H1 (cell line): Measurements from ENCODE around the gene ITPRIPL2. TPM values are rescaled to one million over a fixed set of nuclear protein-coding genes. Genes with fewer than 3 reads are reported as not detected.

Source experiments
- CTCF ChIA-PET: fragments of 300-600 bp; sonication (Branson Sonifier 250); formaldehyde crosslinking; loops from one replicate; lab custom pipeline; 2021; ENCODE audit not compliant: partially characterized antibody; lab: Charles Lee
- POLR2A ChIA-PET: fragments of 300-600 bp; sonication (Branson Sonifier 250); formaldehyde crosslinking; loops from one replicate; lab custom pipeline; 2021; ENCODE audit warnings: inconsistent platforms; ENCODE audit not compliant: partially characterized antibody; lab: Charles Lee
- DNase-seq, 2 experiments: peaks; one replicate each; pipeline versions ENCODE4 v3.0.0 to v3.0.0-alpha.2; 2010 to 2022; ENCODE audit warnings: low spot score in 2 of 2, low read depth in 1 of 2, mixed read lengths in 1 of 2
- FAIRE-seq: peaks from 2 replicates; lab custom pipeline; 2011; peaks lifted over from hg19 to GRCh38; lab: Jason Lieb, UNC
- H2AFZ ChIP-seq: 2 replicates; pipeline ENCODE4 v1.8.1; 2012; ENCODE audit warnings: low read length, inconsistent platforms
- H2AK5ac ChIP-seq: 2 replicates; pipeline ENCODE4 v1.6.1; 2013; ENCODE audit warnings: low read depth, low read length
- H2BK120ac ChIP-seq: replicated peaks from 2 replicates; pipeline ENCODE3; 2013; ENCODE audit warnings: low read depth, low read length, inconsistent platforms
- H2BK12ac ChIP-seq: 2 replicates; pipeline ENCODE4 v1.6.1; 2013; ENCODE audit warnings: low read depth, low read length
- H2BK15ac ChIP-seq: 2 replicates; pipeline ENCODE4 v1.6.1; 2013; ENCODE audit warnings: low read length
- H2BK20ac ChIP-seq: 2 replicates; pipeline ENCODE4 v1.6.1; 2013; ENCODE audit warnings: low read length
- H2BK5ac ChIP-seq: 2 replicates; pipeline ENCODE4 v1.6.1; 2013; ENCODE audit warnings: low read depth, low read length
- H3K14ac ChIP-seq: 2 replicates; pipeline ENCODE4 v1.6.1; 2013; ENCODE audit warnings: inconsistent platforms; ENCODE audit not compliant: insufficient read length
- H3K18ac ChIP-seq: 2 replicates; pipeline ENCODE4 v1.6.1; 2013; ENCODE audit warnings: low read length; ENCODE audit errors: extremely low read depth
- H3K23ac ChIP-seq: 2 replicates; pipeline ENCODE4 v1.6.1; 2013; ENCODE audit warnings: inconsistent platforms; ENCODE audit not compliant: insufficient read length
- H3K23me2 ChIP-seq: 2 replicates; pipeline ENCODE4 v1.6.1; 2013; ENCODE audit warnings: low read depth, low read length
- H3K27ac ChIP-seq: 2 replicates; pipeline ENCODE4 v1.6.1; 2011; ENCODE audit warnings: low read depth, low read length, inconsistent platforms
- H3K27me3 ChIP-seq, 4 experiments: replicated peaks in 1 of 4; 1 replicate in 1 of 4; 2 replicates in 3 of 4; pipeline versions ENCODE4 v1.6.1 to v1.8.1; 2011 to 2013; ENCODE audit warnings: low read length in 3 of 4, mild to moderate bottlenecking in 3 of 4, inconsistent platforms in 2 of 4, mixed read lengths in 2 of 4, moderate library complexity in 1 of 4; ENCODE audit not compliant: control insufficient read depth in 3 of 4, insufficient read depth in 3 of 4; ENCODE audit errors: extremely low read depth in 1 of 4
- H3K36me3 ChIP-seq, 4 experiments: 2 replicates each; pipeline versions ENCODE4 v1.6.1 to v1.8.1; 2011 to 2013; ENCODE audit warnings: mild to moderate bottlenecking in 4 of 4, low read length in 3 of 4, moderate library complexity in 2 of 4, control low read depth in 1 of 4, inconsistent platforms in 1 of 4; ENCODE audit not compliant: insufficient read depth in 4 of 4, control insufficient read depth in 2 of 4
- H3K4ac ChIP-seq: replicated peaks from 2 replicates; pipeline ENCODE3; 2013; ENCODE audit warnings: low read length, low read depth, mixed read lengths, inconsistent platforms; ENCODE audit not compliant: insufficient read length
- H3K4me1 ChIP-seq, 4 experiments: replicated peaks in 1 of 4; 1 replicate in 1 of 4; 2 replicates in 3 of 4; pipeline versions ENCODE4 v1.6.1 to v1.8.1; 2011 to 2013; ENCODE audit warnings: low read length in 3 of 4, inconsistent platforms in 2 of 4, mixed read lengths in 1 of 4; ENCODE audit not compliant: insufficient read depth in 4 of 4, control insufficient read depth in 3 of 4
- H3K4me2 ChIP-seq, 2 experiments: 2 replicates each; pipeline versions ENCODE4 v1.6.1 to v1.8.1; 2011 to 2013; ENCODE audit warnings: low read depth in 2 of 2, low read length in 2 of 2, control low read depth in 1 of 2, inconsistent platforms in 1 of 2, mild to moderate bottlenecking in 1 of 2; ENCODE audit not compliant: insufficient read depth in 1 of 2
- H3K4me3 ChIP-seq, 4 experiments: fragments of 200-600, 300-600 bp in 1 of 4; sonication (generic), shearing (Covaris generic), sonication (Bioruptor Twin) in 1 of 4; 2 replicates each; pipeline versions ENCODE4 v1.5.1 to v1.8.1; 2011 to 2016; ENCODE audit warnings: low read length in 4 of 4, low read depth in 3 of 4, control low read depth in 2 of 4, inconsistent platforms in 2 of 4, mild to moderate bottlenecking in 2 of 4, mixed read lengths in 1 of 4, moderate library complexity in 1 of 4; ENCODE audit not compliant: insufficient read depth in 2 of 4; ENCODE audit errors: extremely low read depth in 1 of 4
- H3K56ac ChIP-seq: replicated peaks from 2 replicates; pipeline ENCODE3; 2013; ENCODE audit warnings: low read depth, mild to moderate bottlenecking, mixed read lengths, low read length, inconsistent platforms; ENCODE audit not compliant: insufficient read length
- H3K79me1 ChIP-seq: 2 replicates; pipeline ENCODE4 v1.6.1; 2013; ENCODE audit warnings: low read depth, low read length, control low read depth
- H3K79me2 ChIP-seq, 2 experiments: 2 replicates each; pipeline versions ENCODE4 v1.6.1 to v1.8.1; 2012 to 2013; ENCODE audit warnings: low read length in 2 of 2, mild to moderate bottlenecking in 2 of 2, inconsistent platforms in 1 of 2; ENCODE audit not compliant: insufficient read depth in 2 of 2, control insufficient read depth in 1 of 2
- H3K9ac ChIP-seq, 4 experiments: replicated peaks in 1 of 4; 1 replicate in 1 of 4; 2 replicates in 3 of 4; pipeline versions ENCODE4 v1.6.1 to v1.8.1; 2011 to 2013; ENCODE audit warnings: low read depth in 3 of 4, low read length in 3 of 4, control low read depth in 2 of 4, mild to moderate bottlenecking in 2 of 4, moderate library complexity in 2 of 4, inconsistent platforms in 1 of 4; ENCODE audit errors: extremely low read depth in 1 of 4
- H3K9me3 ChIP-seq, 2 experiments: 2 replicates each; pipeline versions ENCODE4 v1.6.1 to v1.8.1; 2012 to 2013; ENCODE audit warnings: mild to moderate bottlenecking in 2 of 2, moderate library complexity in 2 of 2, control low read depth in 1 of 2, inconsistent platforms in 1 of 2, low read depth in 1 of 2, low read length in 1 of 2, mixed read lengths in 1 of 2; ENCODE audit not compliant: insufficient read depth in 2 of 2
- H4K20me1 ChIP-seq, 2 experiments: replicated peaks in 1 of 2; 2 replicates each; pipeline versions ENCODE3 to v1.8.1; 2011 to 2013; ENCODE audit warnings: inconsistent platforms in 2 of 2, low read length in 2 of 2, mild to moderate bottlenecking in 1 of 2; ENCODE audit not compliant: insufficient read depth in 2 of 2, control insufficient read depth in 1 of 2
- H4K5ac ChIP-seq: 2 replicates; pipeline ENCODE4 v1.6.1; 2013; ENCODE audit warnings: low read length, low read depth, mixed read lengths, inconsistent platforms; ENCODE audit not compliant: insufficient read length
- H4K8ac ChIP-seq: 2 replicates; pipeline ENCODE4 v1.8.0; 2013; ENCODE audit warnings: mild to moderate bottlenecking, moderate library complexity, low read length, inconsistent platforms; ENCODE audit not compliant: insufficient read depth; ENCODE audit errors: extremely low read depth
- H4K91ac ChIP-seq: replicated peaks from 2 replicates; pipeline ENCODE3; 2013; ENCODE audit warnings: low read length, mixed read lengths, inconsistent platforms; ENCODE audit not compliant: insufficient read length
- ATF2 ChIP-seq: IDR thresholded peaks from 2 replicates; pipeline ENCODE4 v1.6.1; 2012; ENCODE audit warnings: low read length, inconsistent platforms
- BACH1 ChIP-seq: IDR thresholded peaks from 2 replicates; pipeline ENCODE4 v1.6.1; 2012; ENCODE audit warnings: low read length, improper control_type of control experiment
- BRCA1 ChIP-seq: IDR thresholded peaks from 2 replicates; pipeline ENCODE4 v1.6.1; 2012; ENCODE audit warnings: low read depth, low read length, improper control_type of control experiment
- CEBPB ChIP-seq: IDR thresholded peaks from 2 replicates; pipeline ENCODE4 v1.6.1; 2012; ENCODE audit warnings: low read depth, low read length
- CHD2 ChIP-seq: IDR thresholded peaks from 2 replicates; pipeline ENCODE4 v1.6.1; 2012; ENCODE audit warnings: low read length, improper control_type of control experiment
- CREB1 ChIP-seq: IDR thresholded peaks from 2 replicates; pipeline ENCODE4 v1.6.1; 2012; ENCODE audit warnings: inconsistent platforms
- FOSL1 ChIP-seq: IDR thresholded peaks from 2 replicates; pipeline ENCODE4 v1.6.1; 2011; ENCODE audit warnings: mild to moderate bottlenecking, low read depth, low read length, moderate library complexity; ENCODE audit not compliant: insufficient read depth
- HDAC6 ChIP-seq: IDR thresholded peaks from one replicate; pipeline ENCODE4 v1.7.1; 2012; ENCODE audit warnings: low read depth, mild to moderate bottlenecking, inconsistent platforms, low read length, moderate library complexity
- KDM1A ChIP-seq: fragments of 200-600, 300-600 bp; sonication (generic); IDR thresholded peaks from 2 replicates; pipeline ENCODE4 v1.7.1; 2016; ENCODE audit warnings: mild to moderate bottlenecking, low read length, borderline replicate concordance
- POLR2A ChIP-seq, 2 experiments: IDR thresholded peaks; 1 replicate in 1 of 2; 2 replicates in 1 of 2; pipeline ENCODE4 v1.6.1; 2011; ENCODE audit warnings: low read depth in 2 of 2, low read length in 2 of 2, mild to moderate bottlenecking in 2 of 2; ENCODE audit errors: control extremely low read depth in 1 of 2
- RBBP5 ChIP-seq: IDR thresholded peaks from 2 replicates; pipeline ENCODE4 v1.7.1; 2012; ENCODE audit warnings: low read depth, mild to moderate bottlenecking, inconsistent platforms, low read length, moderate library complexity, borderline replicate concordance
- RFX5 ChIP-seq: IDR thresholded peaks from 2 replicates; pipeline ENCODE4 v1.6.1; 2011; ENCODE audit warnings: low read depth, low read length, improper control_type of control experiment, borderline replicate concordance
- RXRA ChIP-seq: IDR thresholded peaks from 2 replicates; pipeline ENCODE4 v1.6.1; 2011; ENCODE audit warnings: low read depth, mild to moderate bottlenecking, low read length, moderate library complexity; ENCODE audit not compliant: insufficient read depth
- SUZ12 ChIP-seq: fragments of 200-600 bp; sonication (generic); IDR thresholded peaks from 2 replicates; pipeline ENCODE4 v1.6.1; 2012; ENCODE audit warnings: mild to moderate bottlenecking, inconsistent platforms, low read length, moderate library complexity, mixed read lengths
- ZNF274 ChIP-seq: IDR thresholded peaks from 2 replicates; pipeline ENCODE4 v1.7.0; 2012; ENCODE audit warnings: low read length, borderline replicate concordance; ENCODE audit errors: extremely low read depth
- WGBS, 2 experiments: shearing (Covaris generic) in 1 of 2; methylation state at CpG; one replicate each; pipeline versions ENCODE4 v1.1.6 to v1.1.7; 2013 to 2015; ENCODE audit warnings: low lambda C conversion rate in 2 of 2, mixed read lengths in 2 of 2, inconsistent platforms in 1 of 2, low coverage in 1 of 2, missing lambda C conversion rate in 1 of 2; ENCODE audit not compliant: insufficient replicate concordance in 2 of 2, insufficient coverage in 1 of 2, insufficient read length in 1 of 2; ENCODE audit errors: extremely low coverage in 1 of 2, missing lambda C conversion rate in 1 of 2; 5-methylcytosine and 5-hydroxymethylcytosine counted together
- polyA plus RNA-seq, 7 experiments: library from polyadenylated mRNA; depleted of rRNA in 3 of 7; stranded (reverse) in 5 of 7; unstranded in 2 of 7; fragments of >200 nt in 5 of 7; fragments of 200-250 nt in 2 of 7; gene quantifications; 1 replicate in 5 of 7; 2 replicates in 1 of 7; 4 replicates in 1 of 7; pipeline versions ENCODE4 v1.2.1 to v1.2.3, GENCODE V29; 2011 to 2013; ENCODE audit warnings: missing spikeins in 2 of 7, mixed read lengths in 2 of 7
- total RNA-seq: library from RNA; stranded (reverse); fragmentation: NEBNext Ultra II Directional; extraction: Animal tissue kit (Norgen Biotek cat#: 25700); gene quantifications from 2 replicates; pipeline ENCODE4 v1.2.1, GENCODE V29; 2021

The ITPRIPL2 gene
- total and polyA plus RNA-seq, 2 of the 8 experiments (the other 6 are each of a cell fraction or from before 2014, with no cell fraction given): 1.1 to 3.4 TPM

GRCh38 chr16:19147126-19147525 lies 33.4 kb downstream of the ITPRIPL2 start:
- Histone ChIP-seq H3K27me3 (no peaks in the 10 kb centered on the region), H3K36me3 (no peaks in the 10 kb centered on the region), H3K79me2 (no peaks in the 10 kb centered on the region), H3K9ac (no peak overlapping the region), H4K8ac (no peak overlapping the region), H4K5ac (no peak overlapping the region), H3K23me2 (no peaks in the 10 kb centered on the region), H2BK20ac (no peak overlapping the region), H3K4me2 (no peak overlapping the region), H3K18ac (no peak overlapping the region), H4K91ac (no peak overlapping the region), H4K20me1 (no peaks in the 10 kb centered on the region), H2BK12ac (no peak overlapping the region), H3K27ac (no peak overlapping the region), H2BK120ac (no peak overlapping the region), H3K4me1 (no peaks in the 10 kb centered on the region), H3K14ac (no peak overlapping the region), H2BK5ac (no peak overlapping the region), H2AK5ac (no peak overlapping the region), H2BK15ac (no peak overlapping the region), H3K9me3 (peaks cover 6% of the 10 kb centered on the region in 2 experiments; a peak in 3 of 4 replicates), H2AFZ (no peak overlapping the region), H3K56ac (no peak overlapping the region), H3K4me3 (no peak overlapping the region), H3K23ac (no peak overlapping the region), H3K79me1 (no peaks in the 10 kb centered on the region), H3K4ac (no peak overlapping the region)
- WGBS, 2 experiments: 89% methylated on average over 4 of the region's 4 CpGs; no CpG with 5 or more reads in 1 of the 2 experiments
- CTCF ChIA-PET: no interaction called here
- DNase-seq (no peak), FAIRE-seq (no peak)
- POLR2A ChIA-PET: interaction anchor here (0.6 kb wide), 1 partner anchor 409 kb away, joined by 4 read pairs; the partner anchor contains the start of gene VPS35L
- TF ChIP-seq HDAC6: no peak
- TF ChIP-seq RBBP5: no peak
- no peak for TF ChIP-seq RFX5
- no peak for TF ChIP-seq ZNF274
- TF ChIP-seq CHD2: no peak
- TF ChIP-seq SUZ12: no peak
- no peak for TF ChIP-seq RXRA
- no peak for TF ChIP-seq CREB1
- no peak for TF ChIP-seq POLR2A (IDR thresholded peaks at IDR 0.05; ENCODE audit: control extremely low read depth in 1 of 2, low read depth in 2 of 2, low read length in 2 of 2)
- TF ChIP-seq CEBPB: no peak
- no peak for TF ChIP-seq BRCA1
- TF ChIP-seq KDM1A: no peak
- TF ChIP-seq BACH1: no peak
- no peak for TF ChIP-seq FOSL1
- no peak for TF ChIP-seq ATF2
